ENCODE results near the gene NOC3L. TPM values are rescaled to one million over a fixed set of nuclear protein-coding genes. Genes with fewer than 3 reads are reported as not detected.

The NOC3L gene
- total RNA-seq, 1 donor from 2014 or later: 20.9 TPM

DNA sequence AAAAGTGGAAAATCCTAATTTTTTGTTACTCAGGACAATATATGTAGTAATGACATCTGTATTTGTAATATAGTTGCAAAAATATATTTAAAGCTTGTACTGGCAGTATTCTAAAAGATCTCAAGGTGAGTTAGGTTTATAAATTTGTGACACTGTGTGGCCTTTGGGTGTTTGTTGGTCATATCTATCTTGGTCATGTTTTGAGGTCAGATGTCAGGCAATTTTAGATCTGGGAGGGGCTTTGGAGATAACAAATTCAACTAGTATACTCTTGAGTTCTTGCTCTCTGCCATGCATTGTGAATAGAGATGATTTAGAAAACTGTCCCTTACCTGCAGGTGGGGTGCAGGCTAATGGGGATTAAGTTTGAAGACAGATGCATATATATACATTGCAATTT lies 42.7 kb upstream of the NOC3L start:
- no peaks in the 10 kb centered on the region for H3K9me3 ChIP-seq
- intact Hi-C loops (cut with DNase I): no loop called here
- ATAC-seq (no peak), DNase-seq (no peak)
- H3K36me3 ChIP-seq: no peaks in the 10 kb centered on the region
- H3K4me3 ChIP-seq: no peak overlapping the region
- H3K27me3 ChIP-seq: no peaks in the 10 kb centered on the region
- peaks cover 20% of the 10 kb centered on the region for H3K4me1 ChIP-seq
- H3K27ac ChIP-seq: no peak overlapping the region
- TF ChIP-seq, protein P1, sequence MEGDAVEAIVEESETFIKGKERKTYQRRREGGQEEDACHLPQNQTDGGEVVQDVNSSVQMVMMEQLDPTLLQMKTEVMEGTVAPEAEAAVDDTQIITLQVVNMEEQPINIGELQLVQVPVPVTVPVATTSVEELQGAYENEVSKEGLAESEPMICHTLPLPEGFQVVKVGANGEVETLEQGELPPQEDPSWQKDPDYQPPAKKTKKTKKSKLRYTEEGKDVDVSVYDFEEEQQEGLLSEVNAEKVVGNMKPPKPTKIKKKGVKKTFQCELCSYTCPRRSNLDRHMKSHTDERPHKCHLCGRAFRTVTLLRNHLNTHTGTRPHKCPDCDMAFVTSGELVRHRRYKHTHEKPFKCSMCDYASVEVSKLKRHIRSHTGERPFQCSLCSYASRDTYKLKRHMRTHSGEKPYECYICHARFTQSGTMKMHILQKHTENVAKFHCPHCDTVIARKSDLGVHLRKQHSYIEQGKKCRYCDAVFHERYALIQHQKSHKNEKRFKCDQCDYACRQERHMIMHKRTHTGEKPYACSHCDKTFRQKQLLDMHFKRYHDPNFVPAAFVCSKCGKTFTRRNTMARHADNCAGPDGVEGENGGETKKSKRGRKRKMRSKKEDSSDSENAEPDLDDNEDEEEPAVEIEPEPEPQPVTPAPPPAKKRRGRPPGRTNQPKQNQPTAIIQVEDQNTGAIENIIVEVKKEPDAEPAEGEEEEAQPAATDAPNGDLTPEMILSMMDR (IDR thresholded peaks at IDR 0.05): no peak

DNA sequence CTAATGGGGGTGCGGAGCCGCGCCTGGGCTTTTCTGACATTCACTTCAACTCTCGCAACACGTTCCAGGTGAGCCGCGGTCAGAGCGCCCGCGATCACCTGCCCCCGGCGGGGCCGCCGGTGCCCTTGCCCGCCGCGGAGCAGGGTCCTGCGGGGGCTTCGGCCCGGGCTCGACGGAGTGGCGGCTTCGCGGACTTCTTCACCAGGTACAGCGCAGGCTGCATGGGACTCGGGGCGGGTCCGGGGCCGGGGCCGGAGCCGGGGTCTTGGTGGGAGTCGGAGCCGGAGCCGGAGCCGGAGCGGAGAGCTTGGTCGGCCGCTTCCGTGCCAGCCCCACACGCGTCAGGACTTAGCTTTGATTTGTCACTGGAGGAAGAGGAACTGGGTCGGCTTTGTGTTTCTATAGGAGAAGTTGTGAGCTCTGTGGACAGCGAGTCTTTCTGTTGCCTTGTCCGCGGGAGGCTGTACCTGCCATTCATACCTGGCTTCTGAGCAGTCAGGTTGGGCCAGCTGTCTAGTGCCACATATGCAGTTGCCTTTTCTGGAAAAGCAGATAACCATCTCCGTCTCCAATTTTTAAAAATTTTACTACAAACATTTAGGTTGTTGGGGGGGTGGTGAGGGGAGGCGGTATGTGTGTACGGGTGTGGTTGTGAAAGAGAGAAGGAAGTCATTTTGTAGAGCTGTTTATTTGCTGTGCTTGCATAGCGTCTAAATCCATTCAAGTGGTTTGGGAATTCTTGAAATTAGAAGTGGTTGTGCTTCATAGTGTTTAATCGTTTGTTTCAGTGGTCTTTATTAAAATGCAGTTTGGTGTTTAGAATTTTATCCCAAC lies 40.9 kb upstream of the NOC3L start:
- intact Hi-C loops (cut with DNase I): no loop called here
- TF ChIP-seq, protein P1 (IDR thresholded peaks at IDR 0.05): no peak

GRCh38 chr10:94402843-94403379 lies 40.2 kb upstream of the NOC3L start:
- peak; percentile 59 for ATAC-seq
- H3K4me1 ChIP-seq: peaks cover 19% of the 10 kb centered on the region
- peak; percentile 73 for DNase-seq
- peak overlapping the region; percentile 91 for H3K27ac ChIP-seq
- no peaks in the 10 kb centered on the region for H3K9me3 ChIP-seq
- H3K4me3 ChIP-seq: peak overlapping the region; percentile 77
- peaks cover 7% of the 10 kb centered on the region for H3K27me3 ChIP-seq
- intact Hi-C loops (cut with DNase I): no loop called here
- TF ChIP-seq, protein P1 (IDR thresholded peaks at IDR 0.05): no peak
- no peaks in the 10 kb centered on the region for H3K36me3 ChIP-seq

More for the DNA sequence above, 40.9 kb upstream of the NOC3L start:
- ATAC-seq: peak; percentile 71
- peak; percentile 83 for DNase-seq
- peak overlapping the region; percentile 91 for H3K27ac ChIP-seq
- H3K27me3 ChIP-seq: peaks cover 4% of the 10 kb centered on the region
- no peaks in the 10 kb centered on the region for H3K9me3 ChIP-seq
- H3K4me3 ChIP-seq: peak overlapping the region; percentile 77
- H3K36me3 ChIP-seq: no peaks in the 10 kb centered on the region
- H3K4me1 ChIP-seq: peaks cover 20% of the 10 kb centered on the region

DNA sequence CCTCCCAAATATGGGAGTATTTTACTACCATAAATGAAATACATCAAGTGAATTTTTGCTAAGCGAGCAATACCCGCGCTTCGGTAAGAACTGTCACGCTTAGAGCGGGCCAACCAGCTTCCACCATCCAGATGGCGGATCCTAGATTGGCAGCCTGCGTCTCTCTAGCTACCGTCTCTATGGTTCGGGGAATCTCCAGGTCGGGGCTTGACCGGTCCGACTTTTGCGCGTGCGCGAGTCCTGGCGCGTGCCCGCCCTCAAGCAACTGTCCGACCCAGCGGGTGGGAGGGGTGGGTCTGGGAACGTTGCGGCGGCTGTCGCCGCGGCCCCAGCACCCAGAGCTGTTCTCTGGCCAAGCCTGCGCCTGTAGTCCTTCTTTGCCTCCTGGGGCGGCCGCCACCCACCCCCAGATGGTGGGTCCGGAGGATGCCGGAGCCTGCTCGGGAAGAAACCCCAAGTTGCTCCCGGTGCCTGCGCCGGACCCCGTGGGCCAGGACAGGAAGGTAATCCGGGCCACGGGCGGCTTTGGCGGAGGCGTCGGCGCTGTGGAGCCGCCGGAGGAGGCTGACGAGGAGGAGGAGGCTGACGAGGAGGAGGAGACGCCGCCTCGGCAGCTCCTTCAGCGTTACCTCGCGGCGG lies 39.6 kb upstream of the NOC3L start, which contains the start of gene TBC1D12:
TBC1D12 (plus strand) TSS at position 338 of the 639 bp plus-strand sequence; CDS start at position 411, 73 bp downstream.
- H3K4me3 ChIP-seq: peak within 1 kb of the TSS; percentile 77

DNA sequence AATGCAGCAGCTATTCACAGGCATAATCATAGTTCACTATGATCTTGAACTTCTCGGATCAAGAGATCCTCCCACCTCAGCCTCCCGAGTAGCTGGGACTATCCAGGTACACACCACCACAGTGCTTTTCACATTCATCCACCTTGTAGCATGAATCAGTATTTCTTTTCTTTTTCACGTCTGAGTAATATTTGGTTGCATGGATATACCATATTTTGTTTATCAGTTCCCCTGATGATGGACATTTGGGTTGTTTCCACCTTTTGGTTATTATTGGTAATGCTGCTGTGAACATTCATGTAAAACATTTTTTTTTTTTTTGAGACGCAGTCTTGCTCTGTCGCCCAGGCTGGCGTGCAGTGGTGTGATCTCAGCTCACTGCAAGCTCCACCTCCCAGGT lies 36.0 kb upstream of the NOC3L start:
- H3K4me3 ChIP-seq: no peak overlapping the region
- DNase-seq (no peak), ATAC-seq (no peak)
- intact Hi-C loops (cut with DNase I): no loop called here
- no peak overlapping the region for H3K27ac ChIP-seq
- H3K27me3 ChIP-seq: peaks cover 7% of the 10 kb centered on the region
- no peaks in the 10 kb centered on the region for H3K9me3 ChIP-seq
- no peaks in the 10 kb centered on the region for H3K36me3 ChIP-seq
- no peaks in the 10 kb centered on the region for H3K4me1 ChIP-seq
- TF ChIP-seq, protein P1 (IDR thresholded peaks at IDR 0.05): no peak

More for the DNA sequence above, 39.6 kb upstream of the NOC3L start, which contains the start of gene TBC1D12:
- intact Hi-C loops (cut with DNase I): no loop called here
- DNase-seq (peak; percentile 98), ATAC-seq (peak; percentile 96)
- Histone ChIP-seq H3K27me3 (peaks cover 7% of the 10 kb centered on the region), H3K27ac (peak within 1 kb of the TSS; percentile 91), H3K9me3 (no peaks in the 10 kb centered on the region), H3K4me1 (peaks cover 15% of the 10 kb centered on the region), H3K36me3 (no peaks in the 10 kb centered on the region)
- TF ChIP-seq, protein P1 (IDR thresholded peaks at IDR 0.05): no peak
